Right renal cortex interstitium (tissue), 3 donors: Measurements from ENCODE around the gene KIF17. TPM values are rescaled to one million over a fixed set of nuclear protein-coding genes. Genes with fewer than 3 reads are reported as not detected.
"Not testable (repeated sequence)": the region's sequence is repeated elsewhere in the genome, so short reads cannot be mapped to it uniquely, and the experiment has no call there.

Experiments
- DNase-seq, 3 donors: peaks; one replicate each; pipeline ENCODE4 v3.0.0-alpha.2; 2013; ENCODE audit warnings: low read depth in 3 of 3, low spot score in 2 of 3
- polyA plus RNA-seq, 3 donors: library from polyadenylated mRNA; unstranded; fragments of 120-200 nt; gene quantifications; one replicate each; pipeline ENCODE4 v1.2.1, GENCODE V29; 2013; ENCODE audit not compliant: insufficient read length in 3 of 3

The KIF17 gene
- polyA plus RNA-seq, 3 donors = 3.5 to 4.9 (median 3.9) TPM

DNA sequence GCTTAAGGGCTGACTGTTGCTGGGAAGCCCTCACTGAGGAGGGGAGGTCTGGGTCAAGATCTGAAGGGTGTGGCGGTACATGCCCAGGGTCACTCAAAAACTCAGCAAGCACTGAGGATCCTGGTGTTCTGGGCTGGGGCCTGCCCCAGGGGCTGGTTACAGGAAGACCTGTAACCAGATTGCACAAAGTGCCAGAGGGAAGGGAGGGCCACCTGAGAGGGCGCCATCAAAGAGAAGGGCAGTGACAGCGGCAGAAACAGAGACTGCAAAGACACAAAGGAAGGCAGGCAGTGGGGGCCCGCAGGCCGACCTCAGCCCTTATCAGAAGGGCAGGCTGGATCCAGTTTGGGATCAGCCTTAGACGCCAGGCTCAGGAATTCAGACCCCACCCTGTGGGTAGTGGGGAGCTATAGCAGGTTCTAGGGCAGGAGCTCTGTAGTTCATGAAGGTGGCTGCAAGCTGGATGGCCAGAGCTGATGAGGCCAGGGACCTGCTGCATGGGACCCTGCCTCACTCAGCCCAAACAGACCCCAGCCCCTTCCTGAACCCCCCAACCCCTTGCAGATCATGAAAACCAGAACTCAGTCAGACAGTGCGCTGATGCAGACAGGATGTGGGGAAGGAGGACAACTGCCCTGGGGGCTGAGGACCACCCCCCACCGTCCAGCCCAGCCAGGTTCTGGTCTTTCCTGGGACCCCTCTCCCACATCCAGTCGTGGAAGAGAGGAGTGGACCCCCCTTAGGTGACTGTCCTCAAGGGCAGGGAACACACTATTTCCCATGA, 10.8 kb upstream of the KIF17 start:
- DNase-seq = no peak

DNA sequence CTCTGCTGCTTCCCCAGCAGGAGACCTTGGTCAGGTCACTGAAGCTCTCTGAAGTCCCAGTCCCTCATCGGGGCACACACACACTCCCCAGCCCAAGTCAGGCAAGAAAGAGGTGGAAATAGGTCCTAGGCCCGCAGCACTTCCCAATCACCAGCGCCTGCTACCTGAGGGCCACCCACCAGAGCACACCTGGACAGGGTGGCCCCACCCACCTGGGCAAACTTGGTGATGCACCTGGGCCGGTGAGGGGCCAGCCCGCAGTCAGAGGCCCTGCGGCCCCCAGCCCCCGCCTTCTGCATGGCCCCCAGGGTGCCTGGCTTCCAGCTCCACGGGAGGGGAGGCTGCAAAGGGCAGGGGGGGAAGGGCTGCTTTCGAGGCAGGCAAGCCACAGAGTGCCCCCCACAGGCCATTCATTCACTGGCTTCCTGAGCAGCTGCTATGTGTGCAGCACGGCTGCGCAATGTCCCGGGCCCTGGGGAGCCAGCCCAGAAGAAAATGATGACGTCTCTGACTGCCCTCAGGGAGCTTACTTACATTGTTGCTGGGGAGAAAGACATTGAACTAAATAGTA, 10.0 kb upstream of the KIF17 start:
- no peak for DNase-seq

DNA sequence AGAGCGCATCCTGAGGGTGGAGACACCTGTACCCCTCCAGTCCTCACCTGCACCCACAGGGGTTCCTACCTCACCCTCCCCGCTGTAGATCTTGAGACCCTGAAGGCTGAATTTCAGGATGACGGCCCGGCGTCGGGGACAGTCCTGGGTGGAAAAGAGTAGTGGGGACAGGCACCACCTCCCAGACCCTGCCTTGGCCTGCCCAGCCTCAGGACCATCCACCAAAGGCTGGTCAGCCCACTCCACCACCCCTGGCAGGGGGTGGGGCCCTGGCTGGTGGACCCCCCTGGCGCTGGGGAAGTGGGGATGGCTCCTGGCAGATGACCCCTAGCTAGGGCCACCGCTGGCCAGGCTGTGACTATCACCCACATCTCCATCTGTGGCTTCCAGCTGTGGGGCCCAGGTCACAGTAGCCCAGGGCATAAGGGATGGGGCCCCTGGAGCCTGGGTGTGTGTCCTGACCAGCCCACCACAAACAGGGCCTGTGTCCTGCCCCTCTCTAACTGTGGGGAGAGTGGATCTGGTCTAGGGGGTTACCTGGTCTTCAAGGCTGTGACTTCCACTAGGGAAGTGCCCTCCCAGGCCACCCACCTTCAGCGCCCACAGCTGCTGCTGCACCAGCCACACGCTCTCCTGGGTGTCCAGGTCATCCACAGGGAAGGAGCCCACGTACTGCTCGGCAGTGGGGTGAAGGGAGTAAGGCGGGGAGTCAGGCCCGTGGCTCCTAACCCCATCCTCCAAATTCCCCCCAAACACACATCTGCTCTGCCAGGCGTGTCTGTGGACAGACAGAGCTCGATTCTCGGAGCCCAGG, 9.3 kb upstream of the KIF17 start:
- no peak for DNase-seq

DNA sequence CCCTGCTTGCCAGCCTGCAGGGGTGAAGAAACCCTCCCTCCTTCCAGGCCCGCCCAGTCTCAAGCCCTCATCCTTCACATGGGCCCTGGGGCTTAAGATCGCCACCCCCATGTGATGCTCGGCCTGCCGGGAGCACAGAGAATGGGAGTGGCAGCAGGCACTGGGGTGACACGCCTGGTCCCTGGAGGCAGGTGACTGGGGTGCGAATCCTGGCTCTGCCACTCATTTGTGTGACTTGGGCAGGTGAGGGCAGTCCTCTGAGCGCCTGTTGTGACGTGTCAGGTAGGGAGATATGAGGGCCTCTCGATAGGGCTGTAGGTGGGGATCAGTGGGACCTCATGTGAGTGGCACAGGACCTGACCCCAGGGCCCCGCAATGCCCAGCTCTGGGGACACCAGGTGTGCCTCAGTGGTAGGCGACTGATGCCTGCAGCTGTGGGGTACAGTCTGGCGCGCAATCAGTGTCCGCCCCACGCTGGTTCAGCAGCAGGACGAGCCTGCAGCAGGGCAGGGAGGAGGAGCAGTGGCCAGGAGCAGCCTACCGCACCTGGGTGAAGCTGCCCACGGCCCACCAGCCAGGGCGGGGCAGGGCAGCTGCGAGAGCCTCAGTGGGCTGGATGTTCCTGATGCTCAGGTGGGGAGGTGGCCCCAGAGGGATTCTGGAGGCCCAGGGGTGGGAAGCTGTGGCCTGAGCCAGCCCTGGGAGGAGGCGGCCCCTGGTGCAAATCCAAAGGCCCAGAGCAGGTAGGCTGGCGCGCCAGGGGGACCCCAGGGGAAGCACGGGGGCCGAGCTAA, 8.5 kb upstream of the KIF17 start:
- no peak for DNase-seq

DNA sequence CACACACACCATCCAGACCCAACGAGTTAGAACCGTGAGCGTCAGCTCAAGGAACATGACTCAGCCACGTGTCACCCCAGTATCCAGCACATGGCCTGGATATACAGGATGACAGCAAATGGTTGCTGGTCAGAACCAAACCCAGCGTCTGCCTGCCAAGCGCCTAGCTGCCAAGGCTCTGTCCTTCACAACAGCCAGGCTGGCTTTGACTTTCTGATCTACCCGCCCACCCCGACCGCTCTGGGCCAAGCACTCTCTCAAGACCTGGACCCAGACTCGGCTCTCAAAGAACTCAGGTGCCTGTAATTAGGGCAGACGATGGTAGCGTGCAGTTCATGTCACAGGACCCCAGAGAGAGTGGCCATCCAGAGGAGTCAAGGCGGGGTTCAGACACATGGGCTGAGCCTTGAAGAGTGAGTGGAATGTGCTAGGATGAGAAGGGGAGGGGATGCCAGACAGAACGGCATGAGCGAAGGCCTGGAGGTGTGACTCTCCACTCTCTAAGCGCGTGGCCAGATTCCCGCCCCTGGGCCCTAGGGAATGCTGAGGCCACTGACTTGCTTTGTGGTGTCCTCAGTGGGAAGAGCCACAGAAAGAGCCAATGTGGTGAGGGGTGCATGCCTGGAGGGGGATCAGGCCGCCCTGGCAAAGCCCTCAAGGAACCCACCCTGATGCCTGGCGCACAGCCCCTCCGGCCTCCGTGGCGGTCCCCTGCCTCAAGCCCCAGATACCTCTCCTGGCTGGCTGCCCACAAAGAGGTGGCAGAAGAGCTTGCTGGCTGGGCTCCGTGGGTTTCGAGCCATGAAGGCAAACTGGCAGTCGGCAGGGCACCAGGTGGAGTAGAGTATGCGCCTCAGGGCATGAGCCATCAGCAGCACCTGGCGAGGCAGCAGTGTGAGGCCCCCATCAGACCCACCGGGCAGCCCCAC, 7.6 kb upstream of the KIF17 start:
- DNase-seq = no peak

DNA sequence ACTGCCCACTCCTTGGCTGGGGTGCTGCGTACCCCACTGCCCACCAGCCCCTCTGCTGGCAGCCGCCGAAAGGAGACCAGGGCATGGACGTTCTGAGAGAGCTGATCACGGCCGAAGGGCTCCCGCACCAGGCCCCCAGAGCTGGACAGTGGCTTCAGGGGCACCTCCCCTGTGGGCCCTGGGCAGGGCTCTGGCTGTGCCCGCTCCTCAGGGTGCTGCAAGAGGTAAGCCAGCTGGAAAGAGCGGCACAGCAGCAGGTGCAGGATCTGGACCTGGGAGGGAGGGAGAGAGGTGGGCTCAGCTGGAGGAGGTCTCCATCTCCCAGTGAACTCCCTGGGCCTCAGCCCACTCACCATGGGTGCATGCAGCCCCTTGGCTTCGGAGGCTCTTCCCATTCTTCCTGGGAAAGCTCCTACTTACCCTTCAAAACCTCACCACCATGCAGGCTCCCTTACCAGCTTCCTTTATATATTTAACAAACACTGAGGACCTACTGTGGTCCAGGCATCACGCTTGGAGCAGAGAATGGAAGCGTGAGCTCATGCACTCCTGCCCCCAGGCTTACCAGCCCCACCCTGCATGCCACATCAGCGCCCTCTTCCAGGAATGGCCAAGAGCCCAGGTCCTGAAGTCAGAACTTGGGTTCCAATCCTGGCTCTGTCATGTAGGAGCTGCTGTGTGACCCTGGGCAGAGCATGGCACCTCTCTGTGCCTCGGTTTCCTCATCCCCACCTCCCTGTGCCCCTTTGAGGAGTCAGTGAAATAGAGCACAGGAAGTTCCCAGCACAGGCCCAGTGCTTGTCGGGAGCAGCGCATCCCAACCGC, 6.8 kb upstream of the KIF17 start:
- DNase-seq = no peak

DNA sequence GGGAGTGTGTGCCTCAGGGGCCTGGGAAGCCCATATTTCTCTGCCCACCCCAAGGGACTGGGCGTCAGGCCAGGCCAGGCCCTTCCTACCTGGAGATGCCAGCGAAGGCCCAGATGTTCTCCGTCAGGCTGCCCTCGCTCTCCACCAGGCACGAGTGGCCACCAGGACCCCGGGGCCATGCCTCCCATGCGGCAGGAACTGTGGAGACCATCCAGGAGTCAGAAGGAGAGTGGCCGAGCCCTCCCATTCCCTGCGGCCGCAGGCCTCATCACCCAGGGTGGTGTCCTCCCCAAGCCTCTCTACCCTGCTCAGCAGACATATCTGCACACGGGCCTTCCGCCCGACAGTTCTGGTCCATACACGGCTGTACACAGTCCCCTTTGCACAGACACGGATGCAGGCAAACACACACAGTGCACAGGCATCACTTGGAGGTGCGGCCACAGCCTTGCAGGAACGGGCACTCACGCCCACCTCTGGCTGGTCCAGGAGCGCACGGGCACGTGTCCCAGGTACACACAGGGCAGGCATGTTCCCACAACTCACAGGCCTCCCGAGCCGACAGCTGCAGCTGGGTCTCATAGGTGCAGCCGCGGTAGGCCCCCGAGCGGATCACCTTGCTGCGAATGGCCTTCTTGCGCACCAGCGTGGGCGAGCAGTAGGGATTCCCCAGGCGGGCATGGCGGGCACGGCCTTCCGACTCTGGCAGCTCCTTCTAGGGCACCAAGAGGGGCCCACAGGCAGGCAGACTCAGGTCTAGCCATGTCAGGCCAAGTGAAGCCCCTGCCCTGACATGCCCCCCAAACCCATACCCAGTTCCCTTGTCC, 5.9 kb upstream of the KIF17 start:
- no peak for DNase-seq

DNA sequence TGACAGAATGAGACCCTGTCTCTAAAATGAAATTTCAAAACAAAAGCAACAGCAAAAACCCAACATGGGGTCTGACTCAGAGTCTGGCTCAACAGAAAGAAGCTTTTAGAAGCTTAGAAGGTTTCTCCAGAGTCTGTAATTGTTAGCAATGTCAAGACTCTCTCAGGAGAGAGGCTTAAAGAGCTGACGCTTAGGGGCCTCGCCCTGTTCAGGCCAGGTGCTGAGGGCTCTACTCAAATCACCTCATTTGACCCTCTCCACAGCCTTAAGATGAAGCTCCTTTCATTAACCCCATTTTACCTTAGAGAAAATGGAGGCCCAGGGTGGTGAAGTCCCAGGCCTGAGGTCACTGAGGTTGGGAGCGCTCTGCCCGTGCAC, 5.3 kb upstream of the KIF17 start:
- no peak for DNase-seq

DNA sequence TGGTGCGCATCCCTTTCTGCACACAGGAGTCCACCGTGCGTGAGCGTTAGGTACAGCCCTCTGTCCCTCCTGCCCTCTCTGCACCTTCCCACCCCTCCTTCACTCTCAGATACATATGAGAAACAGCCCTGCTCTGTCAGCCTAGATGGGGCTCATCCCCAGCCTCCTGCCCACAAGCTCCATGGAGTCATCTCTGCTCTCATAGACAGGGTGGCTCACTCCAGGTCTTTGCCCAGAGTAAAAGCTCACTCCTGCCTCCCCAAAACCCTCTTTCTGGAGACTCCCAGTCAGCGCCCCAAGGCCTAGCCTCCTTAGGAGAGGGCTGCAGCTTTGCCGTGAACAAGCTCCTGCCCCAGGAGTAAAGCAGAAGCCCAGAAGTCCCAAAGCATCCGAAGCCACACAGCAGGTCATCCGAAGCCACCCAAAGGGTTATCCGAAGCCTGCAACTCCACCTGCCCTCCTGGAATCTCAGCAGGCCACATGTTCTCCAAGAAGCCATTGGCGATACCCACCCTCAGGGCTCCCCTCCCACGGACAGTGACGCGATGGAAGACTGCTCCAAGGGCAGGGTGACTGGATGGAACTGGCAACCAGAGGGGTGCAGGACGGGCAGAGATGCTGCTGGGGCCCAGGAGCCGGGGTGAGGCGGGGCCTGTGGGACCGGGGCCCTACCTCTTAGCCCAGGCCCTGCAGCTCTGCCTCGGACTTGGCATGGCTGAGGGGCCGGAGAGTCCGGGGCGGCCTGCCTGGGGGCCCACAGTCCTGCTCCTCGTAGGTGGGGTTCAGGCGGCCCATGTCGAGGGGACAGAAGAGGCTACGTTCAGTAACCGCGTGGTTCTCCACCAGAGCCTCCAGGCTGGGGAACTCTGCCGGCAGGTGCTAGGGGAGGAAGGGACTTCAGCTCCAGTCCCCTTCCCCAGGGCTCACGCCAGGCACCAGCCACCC, 3.6 kb upstream of the KIF17 start:
- no peak for DNase-seq

DNA sequence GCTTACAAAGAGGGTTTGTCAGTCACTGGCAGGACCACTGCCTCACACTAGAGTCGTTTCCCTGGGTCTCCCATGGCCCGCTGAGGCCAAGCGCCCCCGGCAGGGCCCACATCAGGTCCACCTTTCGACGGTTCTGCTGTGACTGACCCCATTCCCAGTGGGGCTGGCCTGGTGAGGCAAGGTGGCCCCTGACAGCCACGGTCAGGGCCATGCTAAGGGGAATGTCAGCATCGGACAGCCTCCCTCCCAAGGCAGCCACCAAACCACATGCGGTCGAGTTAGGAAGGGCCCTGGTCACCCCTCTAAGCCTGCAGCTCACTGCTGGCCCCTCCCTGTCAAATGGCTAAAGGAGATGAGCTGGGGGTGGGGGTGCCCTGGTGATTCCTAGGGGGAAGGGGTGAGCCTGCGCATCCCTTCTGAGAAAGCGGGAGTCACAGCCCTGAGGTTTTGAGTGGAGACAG, 2.9 kb upstream of the KIF17 start:
- DNase-seq = no peak

DNA sequence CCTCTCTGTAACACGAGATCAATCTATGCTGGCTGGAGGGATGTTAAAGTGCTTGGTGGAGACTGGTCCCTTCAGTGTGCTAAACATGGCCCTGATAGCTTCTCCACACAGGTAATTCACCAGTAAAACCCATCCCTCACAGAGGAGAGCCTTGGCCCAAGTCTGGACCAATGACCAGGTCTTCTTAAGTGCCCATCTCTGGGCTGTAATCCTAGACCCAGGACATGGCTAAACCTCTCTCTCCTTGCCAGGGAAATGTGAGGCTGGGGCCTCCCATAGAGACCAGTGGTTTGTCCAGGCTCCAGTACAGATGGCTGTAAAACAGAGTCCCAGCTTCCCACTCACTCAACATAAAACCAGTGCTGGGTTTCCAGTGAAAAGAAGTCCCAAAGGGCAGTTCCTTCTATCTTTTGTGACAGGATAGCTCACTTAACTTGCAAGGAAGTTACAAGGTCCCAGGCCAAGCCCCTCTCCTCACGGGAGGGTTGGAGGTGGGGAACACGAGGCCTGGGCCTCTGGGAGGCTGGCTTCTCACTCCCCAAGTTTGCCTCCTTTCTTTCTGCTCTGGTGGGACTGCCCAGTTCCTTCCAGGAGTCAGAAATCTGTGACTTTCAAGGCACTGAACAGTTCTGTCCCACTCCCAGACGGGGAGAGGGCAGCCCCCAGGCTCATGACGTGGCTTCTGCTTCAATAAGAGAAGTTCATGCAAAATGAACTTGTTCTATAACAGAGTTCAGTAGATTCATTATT, 2.2 kb upstream of the KIF17 start:
- DNase-seq = no peak

DNA sequence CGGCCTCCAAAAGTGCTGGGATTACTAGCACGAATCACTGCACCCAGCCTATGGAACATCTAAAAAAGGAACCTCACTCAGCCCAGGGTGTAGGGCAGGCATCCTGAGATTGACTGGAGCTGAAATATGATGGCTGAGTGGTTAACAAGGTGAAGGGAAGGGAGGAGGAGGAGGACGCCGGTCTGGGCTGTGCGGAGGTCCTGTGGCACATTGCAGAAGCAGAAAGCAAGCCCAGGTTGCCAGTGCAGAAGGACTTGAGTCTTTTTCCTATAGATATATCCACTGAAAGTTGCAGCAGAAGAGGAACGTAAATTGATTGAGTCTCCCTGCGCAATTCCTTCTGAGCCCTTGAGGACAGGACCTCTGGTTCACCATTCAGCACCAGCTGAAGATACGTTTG, 1.5 kb upstream of the KIF17 start:
- DNase-seq = no peak

DNA sequence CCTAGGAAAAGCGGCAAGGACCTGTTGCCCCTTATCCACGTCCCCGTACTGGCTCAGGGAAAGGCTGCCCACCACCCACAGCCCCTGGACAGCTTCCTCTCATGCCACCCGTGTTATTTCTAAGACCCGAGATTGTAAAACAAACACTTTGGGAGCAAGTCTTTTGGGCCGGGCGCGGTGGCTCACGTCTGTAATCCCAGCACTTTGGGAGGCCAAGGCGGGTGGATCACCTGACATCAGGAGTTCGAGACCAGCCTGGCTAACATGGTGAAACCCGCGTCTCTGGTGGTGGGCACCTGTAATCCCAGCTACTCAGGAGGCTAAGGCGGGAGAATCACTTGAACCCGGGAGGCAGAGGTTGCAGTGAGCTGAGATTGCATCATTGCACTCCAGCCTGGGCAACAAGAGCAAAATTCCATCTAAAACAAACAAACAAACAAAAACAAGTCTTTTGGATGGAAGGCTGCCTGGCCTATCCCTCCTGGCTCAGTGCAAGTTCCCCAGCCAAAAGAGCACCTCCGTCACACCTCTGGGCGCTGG, 606 bp upstream of the KIF17 start:
- DNase-seq = not testable (repeated sequence)

DNA sequence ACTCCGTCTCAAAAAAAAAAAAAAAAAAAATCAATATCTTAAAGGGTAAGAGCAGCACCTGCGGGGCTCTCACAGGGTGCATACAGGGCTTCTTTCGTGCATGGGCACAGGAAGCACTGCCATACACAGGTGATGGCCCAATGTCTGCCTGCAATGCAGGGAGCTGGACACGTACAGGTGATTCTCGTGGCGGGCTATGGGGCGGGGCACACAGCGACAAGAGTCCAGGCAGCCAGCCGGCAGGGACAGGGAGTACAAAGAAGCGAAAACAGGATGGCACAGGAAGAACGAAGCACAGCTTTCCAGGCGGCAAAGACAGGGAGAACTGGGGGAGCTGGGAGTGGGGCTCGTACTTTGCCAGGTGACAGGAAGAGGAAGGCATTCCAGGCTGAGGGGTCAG, 1.6 kb downstream of the KIF17 start:
- no peak for DNase-seq

DNA sequence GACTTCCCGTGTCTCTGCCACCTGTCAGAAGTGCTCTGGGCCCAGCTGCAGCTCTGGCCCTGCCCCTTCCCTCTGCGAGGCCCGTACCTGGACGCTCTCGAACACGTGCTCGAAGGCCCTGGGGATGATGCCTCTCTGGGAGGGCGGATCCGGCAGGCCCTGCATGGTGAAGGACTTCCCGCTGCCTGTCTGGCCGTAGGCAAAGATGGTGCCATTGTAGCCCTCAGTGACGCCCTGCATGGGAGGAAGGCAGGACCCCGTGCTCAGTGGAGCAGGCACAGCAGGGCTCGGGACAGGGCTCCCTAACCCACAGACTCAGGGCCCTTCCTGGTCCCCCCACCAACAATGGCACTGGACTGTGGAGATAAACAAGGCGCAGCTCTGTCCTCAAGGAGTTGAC, 2.4 kb downstream of the KIF17 start:
- no peak for DNase-seq

DNA sequence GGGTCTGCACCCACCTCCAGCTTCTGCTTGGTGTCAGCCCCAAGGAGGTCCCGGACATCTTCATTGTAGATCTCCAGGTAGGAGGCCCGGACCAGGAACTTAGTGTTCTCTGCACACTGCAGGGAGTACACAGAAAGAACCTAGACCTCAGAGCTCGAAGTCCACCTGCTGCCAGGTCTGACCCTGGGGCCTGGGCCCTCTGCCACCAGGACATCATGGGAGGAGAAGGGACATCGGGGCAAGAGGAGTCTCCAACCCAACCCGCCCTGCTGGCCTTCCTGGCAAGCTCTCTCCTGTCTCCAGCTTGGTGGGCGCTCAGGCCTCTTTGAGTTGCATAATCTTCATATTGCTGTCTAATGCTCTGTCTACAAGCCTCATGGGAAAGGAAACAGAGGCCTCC, 4.4 kb downstream of the KIF17 start:
- no peak for DNase-seq
